ENCODE data around the gene TIMM22. TPM values are rescaled to one million over a fixed set of nuclear protein-coding genes. Genes with fewer than 3 reads are reported as not detected.
"Not testable (repeated sequence)": the region's sequence is repeated elsewhere in the genome, so short reads cannot be mapped to it uniquely, and the experiment has no call there.

TIMM22 gene
- total RNA-seq (ENCODE audit: insufficient read depth, low replicate concordance): 9.4 TPM

GRCh38 chr17:996554-997344, at the start of gene TIMM22:
Gene TIMM22 (plus strand): TSS chr17:997129. CDS start chr17:997143, 14 bp downstream.
- DNase-seq (ENCODE audit: low spot score): peak; percentile 98

- peak; percentile 66 for DNase-seq (ENCODE audit: low spot score)
Measured at GRCh38 chr17:948284-948852, 48.6 kb upstream of the TIMM22 start.

- DNase-seq (ENCODE audit: low spot score): no peak
Measured at GRCh38 chr17:949623-950303, 47.2 kb upstream of the TIMM22 start.

- peak; percentile 89 for DNase-seq (ENCODE audit: low spot score)
Measured at GRCh38 chr17:951325-952132, 45.4 kb upstream of the TIMM22 start.

GRCh38 chr17:952592-952991, 44.3 kb upstream of the TIMM22 start:
- DNase-seq (ENCODE audit: low spot score): not testable (repeated sequence)

- DNase-seq (ENCODE audit: low spot score): no peak
Measured at GRCh38 chr17:953767-954166, 43.2 kb upstream of the TIMM22 start.

GRCh38 chr17:954431-955164, 42.3 kb upstream of the TIMM22 start:
- DNase-seq (ENCODE audit: low spot score): no peak

- peak; percentile 71 for DNase-seq (ENCODE audit: low spot score)
Measured at GRCh38 chr17:956905-957304, 40.0 kb upstream of the TIMM22 start.

GRCh38 chr17:957856-958421, 39.0 kb upstream of the TIMM22 start:
- no peak for DNase-seq (ENCODE audit: low spot score)

GRCh38 chr17:958712-959451, 38.0 kb upstream of the TIMM22 start:
- DNase-seq (ENCODE audit: low spot score): no peak

GRCh38 chr17:962166-962565, 34.8 kb upstream of the TIMM22 start:
- DNase-seq (ENCODE audit: low spot score): no peak

- peak; percentile 84 for DNase-seq (ENCODE audit: low spot score)
Measured at GRCh38 chr17:962670-963069, 34.3 kb upstream of the TIMM22 start.

GRCh38 chr17:964876-965275, 32.1 kb upstream of the TIMM22 start:
- no peak for DNase-seq (ENCODE audit: low spot score)

- DNase-seq (ENCODE audit: low spot score): peak; percentile 80
Measured at GRCh38 chr17:965311-965989, 31.5 kb upstream of the TIMM22 start.

GRCh38 chr17:967122-967521, 29.8 kb upstream of the TIMM22 start:
- no peak for DNase-seq (ENCODE audit: low spot score)

- DNase-seq (ENCODE audit: low spot score): peak; percentile 67
Measured at GRCh38 chr17:968812-969730, 27.9 kb upstream of the TIMM22 start.

- peak; percentile 62 for DNase-seq (ENCODE audit: low spot score)
Measured at GRCh38 chr17:969811-970355, 27.0 kb upstream of the TIMM22 start.

GRCh38 chr17:970364-970763, 26.6 kb upstream of the TIMM22 start:
- DNase-seq (ENCODE audit: low spot score): no peak

All from umbilical cord (tissue), 2 donors.